Right renal cortex interstitium (tissue), 3 donors: ENCODE measurements around the gene PDGFA. TPM values are rescaled to one million over a fixed set of nuclear protein-coding genes. Genes with fewer than 3 reads are reported as not detected.

ENCODE experiments used
- DNase-seq, 3 donors: peaks; one replicate each; pipeline ENCODE4 v3.0.0-alpha.2; 2013; ENCODE audit warnings: low read depth in 3 of 3, low spot score in 2 of 3
- polyA plus RNA-seq, 3 donors: library from polyadenylated mRNA; unstranded; fragments of 120-200 nt; gene quantifications; one replicate each; pipeline ENCODE4 v1.2.1, GENCODE V29; 2013; ENCODE audit not compliant: insufficient read length in 3 of 3

PDGFA gene
- polyA plus RNA-seq: 10 to 100 TPM; 38.1 to 47.6 (median 44.8) TPM

- no peak for DNase-seq
Measured at GRCh38 chr7:519484-520390, at the start of gene PDGFA. Gene PDGFA, minus strand, starts transcription at chr7:519846. Its CDS starts 845 bp downstream, at chr7:519001.

GRCh38 chr7:568031-568951 lies 48.6 kb upstream of the PDGFA start:
- no peak for DNase-seq

GRCh38 chr7:567305-567883 lies 47.7 kb upstream of the PDGFA start:
- no peak for DNase-seq

- DNase-seq: no peak
Measured at GRCh38 chr7:566100-566499, 46.5 kb upstream of the PDGFA start.

GRCh38 chr7:564176-564865 lies 44.7 kb upstream of the PDGFA start:
- DNase-seq: no peak

GRCh38 chr7:563629-564170 lies 44.1 kb upstream of the PDGFA start:
- DNase-seq: no peak

- no peak for DNase-seq
Measured at GRCh38 chr7:562789-563628, 43.4 kb upstream of the PDGFA start.

GRCh38 chr7:562374-562675 lies 42.7 kb upstream of the PDGFA start:
- DNase-seq: no peak

- DNase-seq: no peak
Measured at GRCh38 chr7:561631-562373, 42.2 kb upstream of the PDGFA start.

GRCh38 chr7:560966-561630 lies 41.5 kb upstream of the PDGFA start:
- no peak for DNase-seq

- no peak for DNase-seq
Measured at GRCh38 chr7:559396-559705, 39.7 kb upstream of the PDGFA start.

GRCh38 chr7:557558-557881 lies 37.9 kb upstream of the PDGFA start:
- DNase-seq: no peak

- no peak for DNase-seq
Measured at GRCh38 chr7:556837-557557, 37.4 kb upstream of the PDGFA start.

GRCh38 chr7:556291-556826 lies 36.7 kb upstream of the PDGFA start:
- DNase-seq: no peak

- no peak for DNase-seq
Measured at GRCh38 chr7:555551-556160, 36.0 kb upstream of the PDGFA start.

- no peak for DNase-seq
Measured at GRCh38 chr7:553636-554111, 34.0 kb upstream of the PDGFA start.
